Activated T-cell treated with anti-CD3 and anti-CD28 coated beads, Interleukin-2, amount 50 U/mL, for 72 hours (primary cell): ENCODE results near the gene WDR53. TPM values are rescaled to one million over a fixed set of nuclear protein-coding genes. Genes with fewer than 3 reads are reported as not detected.

Source experiments
- ATAC-seq, 2 donors: fragments of 150-1000 bp; cut with Tn5 transposase; replicated peaks in 1 of 2; 2 replicates each; pipeline ENCODE4 v1.10.0; 2021; ENCODE audit warnings: moderate library complexity in 2 of 2, mild to moderate bottlenecking in 1 of 2
- DNase-seq, 2 donors: peaks; one replicate each; pipeline ENCODE4 v3.0.0; 2021 to 2022; ENCODE audit warnings: mixed read lengths in 1 of 2
- H3K27ac Mint-ChIP-seq: one replicate; pipeline ENCODE4 v1.8.0; 2022; ENCODE audit warnings: mild to moderate bottlenecking, moderate library complexity, mixed read lengths
- H3K27me3 Mint-ChIP-seq: one replicate; pipeline ENCODE4 v1.8.0; 2022; ENCODE audit warnings: low read depth, mixed read lengths
- H3K36me3 Mint-ChIP-seq, 2 donors: one replicate each; pipeline ENCODE4 v1.8.0; 2022; ENCODE audit warnings: mixed read lengths in 2 of 2, mild to moderate bottlenecking in 1 of 2; ENCODE audit not compliant: insufficient read depth in 2 of 2
- H3K4me1 Mint-ChIP-seq: one replicate; pipeline ENCODE4 v1.8.0; 2022; ENCODE audit warnings: low read depth, mixed read lengths
- H3K4me3 Mint-ChIP-seq, 2 donors: one replicate each; pipeline ENCODE4 v1.8.0; 2022; ENCODE audit warnings: mild to moderate bottlenecking in 2 of 2, mixed read lengths in 2 of 2, moderate library complexity in 2 of 2
- H3K9me3 Mint-ChIP-seq, 2 donors: one replicate each; pipeline ENCODE4 v1.8.0; 2022; ENCODE audit warnings: mixed read lengths in 2 of 2
- total RNA-seq, 2 donors: library from RNA; stranded (reverse); gene quantifications; one replicate each; pipeline ENCODE4 v1.2.3, GENCODE V29; 2022

WDR53 gene
- total RNA-seq, 2 donors from 2014 or later, result 20.3 to 27.6 TPM

DNA sequence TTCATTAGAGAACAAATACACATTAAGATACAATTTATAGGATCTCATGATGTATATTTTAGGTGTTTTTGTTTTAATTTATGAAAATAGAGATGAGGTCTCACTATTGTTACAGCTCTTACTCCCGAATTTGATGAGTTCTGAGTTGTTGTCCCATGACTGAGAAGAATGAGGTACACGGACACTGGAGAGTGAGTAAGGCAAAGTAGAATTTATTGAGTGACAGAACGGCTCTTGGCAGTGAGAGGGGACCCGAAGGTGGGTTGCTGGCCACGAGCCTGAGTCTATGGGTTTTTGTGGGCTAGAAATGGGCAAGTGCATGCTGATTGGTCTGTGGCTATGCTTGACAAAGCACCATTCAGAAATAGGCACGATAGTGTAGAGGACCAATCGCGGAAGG is 61.7 kb downstream of the WDR53 start:
- H3K4me3 Mint-ChIP-seq, result no peak overlapping the region
- peaks cover 3 to 6% of the 10 kb centered on the region in 2 donors for H3K9me3 Mint-ChIP-seq
- ATAC-seq (no peak), DNase-seq (no peak)
- peaks cover 9% of the 10 kb centered on the region for H3K4me1 Mint-ChIP-seq
- H3K27ac Mint-ChIP-seq, result no peak overlapping the region
- peaks cover 10 to 13% of the 10 kb centered on the region in 2 donors for H3K36me3 Mint-ChIP-seq
- no peaks in the 10 kb centered on the region for H3K27me3 Mint-ChIP-seq

- H3K27ac Mint-ChIP-seq, result no peak overlapping the region
- no peaks in the 10 kb centered on the region for H3K27me3 Mint-ChIP-seq
- H3K4me1 Mint-ChIP-seq, result peaks cover 19% of the 10 kb centered on the region
- H3K4me3 Mint-ChIP-seq, result peak overlapping the region in 1 of 2 donors; percentile 97
- H3K36me3 Mint-ChIP-seq, result peaks cover 18 to 24% of the 10 kb centered on the region in 2 donors
- peaks cover 3 to 6% of the 10 kb centered on the region in 2 donors for H3K9me3 Mint-ChIP-seq
- DNase-seq (no peak), ATAC-seq (no peak)
These were observed 63.8 kb downstream of the WDR53 start for GRCh38 chr3:196504556-196504955.

Other genes with a start within 250 kb of the WDR53 start
- gene TM4SF19, start 230.2 kb downstream of the WDR53 start, total RNA-seq, result not detected
- 10 to 100 TPM; 77.3 to 89.6 TPM for gene UBXN7, start 136.1 kb downstream of the WDR53 start, total RNA-seq
- 10 to 100 TPM; 32.0 to 37.7 TPM for gene RNF168, start 64.8 kb downstream of the WDR53 start, total RNA-seq
- gene SMCO1, start 53.2 kb downstream of the WDR53 start, total RNA-seq, result not detected
- 10 to 100 TPM; 14.0 to 16.9 TPM for gene FBXO45, start 106 bp upstream of the WDR53 start, total RNA-seq
- 10 to 100 TPM; 15.2 to 20.6 TPM for gene NRROS, start 71.1 kb upstream of the WDR53 start, total RNA-seq
- gene CEP19, start 143.7 kb upstream of the WDR53 start, total RNA-seq, result 1 to 10 TPM; 5.3 to 5.9 TPM
- gene PIGX, start 143.8 kb upstream of the WDR53 start, total RNA-seq, result 10 to 100 TPM; 72.7 to 81.6 TPM
- gene PAK2, start 171.3 kb upstream of the WDR53 start, total RNA-seq, result 100 to 1,000 TPM in 1 of 2 donors, 10 to 100 TPM in 1; 99.9 to 109 TPM